Femur (tissue), 1 donor: ENCODE measurements around the gene LAMP2.

Experiments used
- DNase-seq: peaks from one replicate; pipeline ENCODE4 v3.0.0-alpha.2; 2017

Gene LAMP2

DNA sequence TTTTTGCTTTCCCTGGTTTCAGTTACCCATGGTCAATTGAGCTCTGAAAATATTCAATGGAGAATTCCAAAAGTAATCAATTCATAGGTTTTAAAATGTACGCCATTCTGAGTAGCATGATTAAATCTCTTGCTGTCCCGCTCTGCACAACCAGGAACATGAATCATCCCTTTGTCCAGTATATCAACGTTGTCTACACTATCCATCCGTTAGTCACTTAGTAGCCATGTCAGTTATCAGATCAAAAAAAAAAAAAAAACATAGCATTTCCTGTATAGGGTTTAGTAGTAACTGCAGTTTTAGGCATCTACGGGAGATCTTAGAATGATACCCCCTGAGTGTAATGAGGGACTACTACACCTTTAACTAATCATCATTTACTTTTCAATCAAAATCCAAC, 15.1 kb downstream of the LAMP2 start:
- DNase-seq, result no peak

DNA sequence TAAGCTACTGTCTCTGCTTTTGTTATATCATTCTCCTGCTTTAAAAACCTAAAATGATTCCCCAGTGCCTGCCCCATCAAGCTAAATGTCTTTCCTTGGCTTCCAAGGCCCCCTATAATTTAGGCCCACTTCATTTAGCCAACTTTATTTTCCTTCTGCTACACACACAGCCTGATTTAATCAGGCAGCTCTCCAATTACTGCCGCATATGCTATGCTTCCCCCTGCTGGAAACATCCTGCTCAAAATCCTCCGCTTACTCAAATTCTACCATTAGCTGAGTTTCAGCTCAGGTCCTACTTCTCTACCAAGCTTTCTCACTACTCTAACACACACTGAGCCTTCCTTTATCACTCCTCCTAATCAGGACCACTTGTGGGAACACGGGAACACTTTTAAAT, 17.0 kb downstream of the LAMP2 start:
- peak; percentile 32 for DNase-seq

GRCh38 chrX:120450163-120450562, 18.9 kb downstream of the LAMP2 start:
- DNase-seq, result no peak

DNA sequence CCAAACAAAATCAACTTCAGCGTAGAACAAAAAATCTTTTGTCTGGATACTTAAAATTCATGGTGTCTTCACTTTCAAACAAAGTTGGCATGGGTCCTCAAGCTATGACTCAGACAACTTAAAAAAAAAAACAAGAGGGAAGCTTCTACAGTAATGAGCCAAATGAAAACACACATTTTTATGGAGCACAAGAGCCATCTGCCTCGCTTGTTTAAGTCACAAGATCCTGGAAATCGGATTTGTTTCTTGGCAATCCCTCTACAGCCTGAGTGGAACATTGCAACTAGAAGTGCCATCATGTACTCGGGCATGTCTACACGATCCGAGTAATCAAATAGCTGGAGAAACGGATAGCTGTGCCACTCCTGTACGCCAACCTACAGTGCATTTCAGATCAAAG, 22.6 kb downstream of the LAMP2 start:
- no peak for DNase-seq

DNA sequence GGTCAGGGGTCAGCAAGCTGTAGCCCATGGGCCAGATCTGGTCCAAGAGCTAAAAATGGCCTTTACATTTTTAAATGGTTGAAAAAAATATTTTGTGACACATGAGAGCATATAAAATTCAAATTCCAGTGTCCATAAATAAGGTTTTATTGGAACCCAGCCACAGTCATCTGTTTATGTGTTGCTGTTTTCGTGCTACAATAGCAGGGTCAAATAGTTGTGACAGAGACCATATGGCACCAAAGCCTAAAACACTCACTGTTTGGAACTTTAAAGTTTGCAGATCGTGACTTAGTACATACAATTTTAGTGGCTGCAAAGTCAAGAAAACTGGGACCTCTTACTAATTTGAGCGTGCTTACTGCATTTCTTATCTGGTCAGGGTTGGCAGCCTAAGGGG, 29.2 kb downstream of the LAMP2 start:
- DNase-seq, result no peak

GRCh38 chrX:120429776-120430540, 39.1 kb downstream of the LAMP2 start:
- DNase-seq, result no peak

DNA sequence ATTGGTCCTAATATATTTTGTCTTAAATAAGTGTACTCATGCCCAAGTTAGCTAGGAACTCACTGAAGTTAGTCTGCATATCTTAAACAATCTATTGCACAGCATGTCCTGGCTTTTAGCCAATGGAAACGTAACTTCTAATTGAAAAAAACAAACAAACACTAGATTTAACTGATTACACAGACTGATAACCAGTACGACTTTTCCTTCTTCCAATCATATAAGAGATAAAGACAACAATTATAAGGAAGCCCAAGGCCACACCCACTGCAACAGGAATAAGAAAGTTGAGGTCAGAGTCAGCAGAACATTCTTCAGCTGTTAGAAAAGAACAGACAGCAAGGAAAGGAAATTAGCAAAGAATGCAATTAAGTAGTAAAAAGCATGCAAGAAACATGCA, 40.8 kb downstream of the LAMP2 start:
- DNase-seq, result no peak

DNA sequence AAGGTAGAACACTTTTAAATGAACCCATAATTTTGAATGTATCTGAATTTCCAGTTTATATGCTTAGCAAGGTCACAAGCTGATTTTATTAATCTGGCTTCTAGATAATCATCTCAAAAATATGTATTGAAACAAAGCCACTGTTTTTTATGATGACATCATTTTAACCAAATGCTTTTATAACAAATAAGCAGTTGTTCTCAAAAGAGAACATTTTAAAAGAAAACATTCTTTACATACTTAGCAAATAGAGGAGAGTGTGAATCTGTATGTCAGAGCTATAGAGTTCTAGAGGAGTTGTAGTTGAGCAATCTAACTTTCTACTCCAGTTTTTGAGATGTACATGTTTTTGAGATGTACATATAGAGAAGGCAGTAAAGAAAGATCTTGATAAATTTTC, 42.5 kb downstream of the LAMP2 start:
- DNase-seq, result no peak

GRCh38 chrX:120419463-120419862, 49.6 kb downstream of the LAMP2 start:
- DNase-seq, result no peak

DNA sequence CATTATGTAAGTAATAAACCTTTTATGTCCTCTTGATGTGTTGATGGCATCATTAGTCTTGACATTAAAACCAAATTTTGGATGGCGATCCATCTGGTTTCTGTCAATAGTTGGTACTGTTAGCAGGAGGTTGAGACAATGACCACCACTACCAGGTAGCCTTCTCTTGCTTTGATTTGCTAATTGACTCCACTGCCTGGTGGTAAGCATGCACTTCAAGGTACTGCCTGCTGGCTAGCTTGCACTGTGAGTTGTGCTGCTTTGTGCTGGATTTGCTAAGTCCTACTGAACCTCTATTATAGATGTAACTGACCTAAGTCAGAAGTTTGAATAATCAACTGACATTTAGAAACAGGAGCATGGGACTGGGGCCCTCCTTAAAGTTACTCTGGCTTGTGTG, 60.9 kb downstream of the LAMP2 start:
- DNase-seq, result no peak

DNA sequence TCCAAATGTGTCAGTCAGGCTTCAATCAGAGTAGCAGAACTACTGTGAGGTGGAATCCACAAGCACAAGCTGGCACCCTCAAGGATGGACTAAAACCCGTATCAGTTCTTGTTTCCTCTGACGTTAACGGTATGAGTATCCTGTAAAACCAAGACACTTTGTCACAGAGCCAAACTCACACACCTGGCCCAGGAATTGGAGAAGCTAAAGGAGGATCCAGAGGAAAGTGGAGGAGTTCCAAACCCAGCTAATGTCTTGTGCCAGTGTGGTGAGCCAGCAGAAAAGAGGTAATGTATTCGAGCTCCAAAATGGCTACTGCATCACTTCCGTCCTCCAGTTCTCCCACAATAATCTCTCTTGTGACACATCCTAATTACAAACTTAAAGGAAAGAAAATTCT, 62.5 kb downstream of the LAMP2 start:
- DNase-seq, result no peak

DNA sequence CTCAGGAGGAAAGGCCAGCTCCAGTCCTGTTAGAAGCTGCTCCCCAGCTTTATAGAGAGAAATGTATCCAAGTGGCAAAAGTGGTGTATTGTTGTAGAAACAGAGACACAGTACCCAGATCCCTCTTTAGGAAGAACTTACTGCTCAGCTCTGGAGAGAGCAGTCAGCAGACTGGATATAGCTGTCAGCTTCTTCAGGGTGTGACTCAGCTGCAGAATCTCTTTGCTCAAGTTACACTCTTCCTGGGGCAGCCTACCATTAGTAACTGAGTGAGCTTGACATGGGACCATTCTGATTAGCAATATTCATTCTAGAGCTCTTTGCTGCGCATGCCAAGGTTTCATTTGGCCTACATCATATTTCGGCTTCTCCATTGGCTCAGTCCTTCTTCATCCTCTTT, 66.7 kb downstream of the LAMP2 start:
- no peak for DNase-seq

- DNase-seq, result no peak
Measured at GRCh38 chrX:120401301-120401700, 67.8 kb downstream of the LAMP2 start.

GRCh38 chrX:120380699-120381098, 88.4 kb downstream of the LAMP2 start:
- DNase-seq, result no peak

- DNase-seq, result no peak
Measured at GRCh38 chrX:120379937-120380681, 89.0 kb downstream of the LAMP2 start.

DNA sequence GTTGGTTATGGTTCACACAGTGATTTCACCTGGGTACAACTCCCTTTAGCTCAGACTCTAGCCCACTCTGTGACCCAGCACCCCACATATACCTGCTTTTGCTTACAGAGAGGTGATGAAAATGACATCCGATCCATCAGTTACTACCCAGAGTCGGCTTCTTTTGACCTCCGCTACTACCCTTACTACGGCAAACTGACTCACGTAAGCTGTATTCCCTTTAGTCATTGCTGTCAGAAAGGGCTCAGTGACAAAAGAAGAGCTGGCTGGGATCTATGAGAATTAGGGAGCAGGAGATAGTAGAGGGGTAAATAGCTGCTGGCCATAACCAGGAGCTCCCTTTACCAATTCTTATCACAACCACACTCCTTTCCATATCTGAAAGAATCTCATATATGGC, 90.5 kb downstream of the LAMP2 start:
- no peak for DNase-seq
